AML-193 (cell line): ENCODE results near the gene KDM6A.
A peak's percentile ranks its signal among the peaks of the same experiment; 100 is the strongest.
"Not testable (repeated sequence)": the region's sequence is repeated elsewhere in the genome, so short reads cannot be mapped to it uniquely, and the experiment has no call there.

Experiments used
- DNase-seq, 2 experiments: peaks; one replicate each; lab custom pipeline; 2025; lab: John Stamatoyannopoulos, UW

Gene KDM6A

GRCh38 chrX:44872821-44873414 lies at the start of gene KDM6A:
TSS of gene KDM6A (plus strand) at chrX:44873188. CDS start at chrX:44873552, 364 bp downstream.
- peak; percentile 77 to 82 for DNase-seq

GRCh38 chrX:44823193-44823592 lies 49.8 kb upstream of the KDM6A start:
- DNase-seq, result not testable (repeated sequence)

- no peak for DNase-seq
These were observed 44.9 kb upstream of the KDM6A start for GRCh38 chrX:44828008-44828605.

- no peak for DNase-seq
These were observed 43.2 kb upstream of the KDM6A start for GRCh38 chrX:44829832-44830231.

- DNase-seq, result no peak
These were observed 30.3 kb upstream of the KDM6A start for GRCh38 chrX:44842550-44843317.

- DNase-seq, result no peak
These were observed 29.7 kb upstream of the KDM6A start for GRCh38 chrX:44843318-44843702.

GRCh38 chrX:44843753-44844152 lies 29.2 kb upstream of the KDM6A start, which contains the start of gene DUSP21:
TSS of gene DUSP21 (plus strand) at chrX:44844021. CDS start at chrX:44844133, 112 bp downstream.
- DNase-seq, result no peak

- DNase-seq, result no peak
These were observed 28.8 kb upstream of the KDM6A start for GRCh38 chrX:44844204-44844603.

- DNase-seq, result not testable (repeated sequence)
These were observed 22.1 kb upstream of the KDM6A start for GRCh38 chrX:44850891-44851290.

- no peak for DNase-seq
These were observed 1.8 kb upstream of the KDM6A start for GRCh38 chrX:44871114-44871645.

- no peak for DNase-seq
These were observed 812 bp upstream of the KDM6A start for GRCh38 chrX:44871931-44872820.

GRCh38 chrX:44873415-44874276 lies 658 bp downstream of the KDM6A start:
- DNase-seq, result peak; percentile 29 to 36

GRCh38 chrX:44874420-44875184 lies 1.6 kb downstream of the KDM6A start:
- DNase-seq, result no peak

- no peak for DNase-seq
These were observed 2.1 kb downstream of the KDM6A start for GRCh38 chrX:44875185-44875489.

GRCh38 chrX:44876086-44876485 lies 3.1 kb downstream of the KDM6A start:
- no peak for DNase-seq

- no peak for DNase-seq
These were observed 3.8 kb downstream of the KDM6A start for GRCh38 chrX:44876767-44877166.

GRCh38 chrX:44878780-44879179 lies 5.8 kb downstream of the KDM6A start:
- no peak for DNase-seq

GRCh38 chrX:44881549-44881948 lies 8.6 kb downstream of the KDM6A start:
- DNase-seq, result no peak

GRCh38 chrX:44882635-44883034 lies 9.6 kb downstream of the KDM6A start:
- DNase-seq, result no peak

GRCh38 chrX:44884944-44885343 lies 12.0 kb downstream of the KDM6A start:
- no peak for DNase-seq
